Activated naive CD4-positive, alpha-beta T cell (primary cell): ENCODE measurements around the gene TUBGCP5.

Source experiments
- DNase-seq, 4 experiments: peaks; one replicate each; lab custom pipeline; 2025; lab: John Stamatoyannopoulos, UW

The TUBGCP5 gene

GRCh38 chr15:22952796-22953579 is 86.4 kb downstream of the TUBGCP5 start:
- DNase-seq = no peak

- no peak for DNase-seq
These were observed 87.7 kb downstream of the TUBGCP5 start for GRCh38 chr15:22951381-22952280.

DNA sequence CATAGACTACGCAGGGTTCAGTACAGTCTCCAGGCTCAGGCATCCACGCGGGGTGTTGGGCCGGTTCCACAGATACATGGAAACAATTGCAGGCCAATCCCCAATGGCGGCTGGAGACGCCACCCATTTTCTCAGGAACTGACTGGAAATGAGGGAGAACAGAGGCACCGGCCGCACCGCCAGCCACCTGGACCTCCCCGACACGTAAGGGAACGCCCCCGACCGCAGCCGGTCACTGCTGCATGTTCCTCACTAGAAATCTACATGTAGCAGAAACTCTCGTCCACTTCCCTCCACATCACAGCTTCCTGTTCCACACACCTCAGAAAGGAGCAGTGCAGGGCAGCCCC is 88.4 kb downstream of the TUBGCP5 start:
- DNase-seq = no peak

DNA sequence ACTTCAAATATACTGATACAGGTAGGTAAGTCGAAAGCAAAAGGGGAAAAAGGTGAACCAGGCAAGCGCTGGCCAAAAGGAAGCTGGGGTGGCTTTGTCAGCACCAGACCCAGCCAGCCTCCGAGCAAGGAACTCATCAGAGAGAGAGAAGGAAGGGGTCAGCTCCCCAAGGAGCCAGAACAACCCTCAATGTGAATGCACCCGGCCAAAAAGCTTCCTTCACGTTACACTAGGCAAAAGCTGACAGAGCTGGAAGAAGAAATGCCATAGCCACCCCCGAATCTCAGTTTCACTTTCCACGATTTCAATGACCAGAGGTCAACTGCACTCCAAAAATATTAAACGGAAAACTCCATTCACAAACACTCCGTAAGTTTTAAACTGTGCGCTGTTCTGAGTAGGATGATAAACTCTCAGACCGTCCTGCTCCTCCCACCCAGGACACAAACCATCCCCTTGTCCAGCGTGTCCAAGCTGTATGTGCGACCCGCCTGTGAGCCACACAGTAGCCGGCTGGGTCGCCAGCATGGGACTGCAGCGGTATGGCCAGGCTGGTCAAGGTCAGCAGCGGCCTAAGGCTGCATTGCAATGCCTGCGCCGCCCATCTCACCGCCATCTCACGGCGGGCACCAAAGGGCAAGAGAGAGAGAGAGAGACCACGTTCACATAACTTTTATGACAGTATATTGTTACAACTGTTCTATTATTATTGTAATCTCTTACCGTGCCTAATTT is 88.9 kb downstream of the TUBGCP5 start:
- DNase-seq = no peak
